Kidney capillary endothelial cell (primary cell): ENCODE results near the gene MTIF2.
"Not testable (repeated sequence)": the region's sequence is repeated elsewhere in the genome, so short reads cannot be mapped to it uniquely, and the experiment has no call there.

ENCODE experiments used
- DNase-seq: peaks from one replicate; pipeline ENCODE4 v3.0.0-alpha.2; 2018; ENCODE audit warnings: low spot score

Gene MTIF2

GRCh38 chr2:55196526-55196925, 72.5 kb downstream of the MTIF2 start:
- no peak for DNase-seq

- not testable (repeated sequence) for DNase-seq
Measured at GRCh38 chr2:55191888-55192287, 77.1 kb downstream of the MTIF2 start.

- not testable (repeated sequence) for DNase-seq
Measured at GRCh38 chr2:55186837-55187236, 82.2 kb downstream of the MTIF2 start.
